ENCODE measurements around the gene MRAS. TPM values are rescaled to one million over a fixed set of nuclear protein-coding genes. Genes with fewer than 3 reads are reported as not detected.

The MRAS gene
- total and polyA plus RNA-seq, 2 of the 13 experiments (the other 11 are each of a cell fraction or from before 2014, with no cell fraction given) = 8.8 to 36.2 TPM

- no peak for TF ChIP-seq BATF2 (CRISPR knock-in tag; IDR thresholded peaks at IDR 0.05)
- no peak for TF ChIP-seq LCORL (IDR thresholded peaks at IDR 0.05)
- peak; percentile 44; the same call in 1 of the 2 replicates for TF ChIP-seq LCORL (CRISPR knock-in tag; IDR thresholded peaks at IDR 0.05)
- TF ChIP-seq KAT7 (CRISPR knock-in tag; IDR thresholded peaks at IDR 0.05; ENCODE audit: borderline replicate concordance) = no peak
- TF ChIP-seq CTCF (CRISPR knock-in tag; IDR thresholded peaks at IDR 0.05) = peak; percentile 73
- no peak for TF ChIP-seq ZNF136 (CRISPR knock-in tag; IDR thresholded peaks at IDR 0.05; ENCODE audit: low read depth)
- peak; percentile 50; the same call in 1 of the 2 replicates for TF ChIP-seq ZGPAT (CRISPR knock-in tag; IDR thresholded peaks at IDR 0.05)
- no peak for TF ChIP-seq ZNF382 (CRISPR knock-in tag; IDR thresholded peaks at IDR 0.05; ENCODE audit: borderline replicate concordance)
- 0 out of 2 replicates have a peak, but pooled peaks have one; percentile 47 for TF ChIP-seq SPEN (CRISPR knock-in tag; IDR thresholded peaks at IDR 0.05; ENCODE audit: low read depth)
- 0 out of 2 replicates have a peak, but pooled peaks have one; percentile 45 for TF ChIP-seq IRX3 (CRISPR knock-in tag; IDR thresholded peaks at IDR 0.05; ENCODE audit: borderline replicate concordance, low read depth)
- TF ChIP-seq, protein P1, sequence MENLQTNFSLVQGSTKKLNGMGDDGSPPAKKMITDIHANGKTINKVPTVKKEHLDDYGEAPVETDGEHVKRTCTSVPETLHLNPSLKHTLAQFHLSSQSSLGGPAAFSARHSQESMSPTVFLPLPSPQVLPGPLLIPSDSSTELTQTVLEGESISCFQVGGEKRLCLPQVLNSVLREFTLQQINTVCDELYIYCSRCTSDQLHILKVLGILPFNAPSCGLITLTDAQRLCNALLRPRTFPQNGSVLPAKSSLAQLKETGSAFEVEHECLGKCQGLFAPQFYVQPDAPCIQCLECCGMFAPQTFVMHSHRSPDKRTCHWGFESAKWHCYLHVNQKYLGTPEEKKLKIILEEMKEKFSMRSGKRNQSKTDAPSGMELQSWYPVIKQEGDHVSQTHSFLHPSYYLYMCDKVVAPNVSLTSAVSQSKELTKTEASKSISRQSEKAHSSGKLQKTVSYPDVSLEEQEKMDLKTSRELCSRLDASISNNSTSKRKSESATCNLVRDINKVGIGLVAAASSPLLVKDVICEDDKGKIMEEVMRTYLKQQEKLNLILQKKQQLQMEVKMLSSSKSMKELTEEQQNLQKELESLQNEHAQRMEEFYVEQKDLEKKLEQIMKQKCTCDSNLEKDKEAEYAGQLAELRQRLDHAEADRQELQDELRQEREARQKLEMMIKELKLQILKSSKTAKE (CRISPR knock-in tag; IDR thresholded peaks at IDR 0.05; ENCODE audit: borderline replicate concordance) = 0 out of 2 replicates have a peak, but pooled peaks have one; percentile 35
- TF ChIP-seq ZNF724P (CRISPR knock-in tag; IDR thresholded peaks at IDR 0.05; ENCODE audit: borderline replicate concordance) = no peak
- TF ChIP-seq ZNF547 (CRISPR knock-in tag; IDR thresholded peaks at IDR 0.05) = peak; percentile 48; the same call in 1 of the 2 replicates
- no peak for TF ChIP-seq ZSCAN25 (CRISPR knock-in tag; IDR thresholded peaks at IDR 0.05)
- peak; percentile 59; the same call in 1 of the 2 replicates for TF ChIP-seq KDM3A (CRISPR knock-in tag; IDR thresholded peaks at IDR 0.05; ENCODE audit: low read depth)
- 0 out of 2 replicates have a peak, but pooled peaks have one; percentile 17 for TF ChIP-seq THAP11 (CRISPR knock-in tag; IDR thresholded peaks at IDR 0.05)
- no peak for TF ChIP-seq SNAI1 (CRISPR knock-in tag; IDR thresholded peaks at IDR 0.05; ENCODE audit: borderline replicate concordance)
- peak; percentile 57; the same call in 1 of the 2 replicates for TF ChIP-seq E2F5 (CRISPR knock-in tag; conservative IDR thresholded peaks at IDR 0.05)
- TF ChIP-seq SAFB2 (CRISPR knock-in tag; IDR thresholded peaks at IDR 0.05; ENCODE audit: borderline replicate concordance, low read depth) = no peak; the same call in 1 of the 2 replicates
Observed at GRCh38 chr3:138347960-138348753, at the start of gene MRAS (continued).
